B cell (primary cell): ENCODE measurements around the gene PHC2. TPM values are rescaled to one million over a fixed set of nuclear protein-coding genes. Genes with fewer than 3 reads are reported as not detected.

ENCODE experiments used
- ATAC-seq: fragments of 200-7000 bp; cut with Tn5 transposase; one replicate; pipeline ENCODE4 v1.10.0; 2021; ENCODE audit warnings: low read depth, mild to moderate bottlenecking, moderate number of reproducible peaks, moderate library complexity
- CTCF ChIA-PET: fragments of 350-600 bp; sonication (Branson Sonifier 250); formaldehyde crosslinking; loops from one replicate; lab custom pipeline; 2021; ENCODE audit warnings: antibody characterized with exemption, inconsistent platforms; lab: Charles Lee
- POLR2A ChIA-PET: fragments of 350-600 bp; sonication (Branson Sonifier 250); formaldehyde crosslinking; loops from one replicate; lab custom pipeline; 2021; ENCODE audit warnings: antibody characterized with exemption; lab: Charles Lee
- DNase-seq: peaks from one replicate; pipeline ENCODE4 v3.0.0; 2013
- H2AFZ ChIP-seq: 2 replicates; pipeline ENCODE4 v1.6.1; 2012; ENCODE audit warnings: mild to moderate bottlenecking, low read depth, low read length; ENCODE audit not compliant: insufficient read depth, poor library complexity, severe bottlenecking
- H3K27ac ChIP-seq, 2 donors: 1 replicate in 1 of 2; 2 replicates in 1 of 2; pipeline ENCODE4 v1.5.1; 2012 to 2013; ENCODE audit warnings: low read length in 2 of 2, mild to moderate bottlenecking in 2 of 2, moderate library complexity in 1 of 2
- H3K27me3 ChIP-seq, 4 experiments: fragments of 200-600 bp in 1 of 4; sonication (generic) in 1 of 4; replicated peaks in 1 of 4; 1 replicate in 2 of 4; 2 replicates in 2 of 4; pipeline versions ENCODE4 v1.6.1 to v1.7.0; 2013 to 2016; ENCODE audit warnings: low read length in 3 of 4, mild to moderate bottlenecking in 2 of 4, mixed read lengths in 1 of 4, moderate library complexity in 1 of 4; ENCODE audit not compliant: insufficient read depth in 4 of 4, control insufficient read depth in 3 of 4; ENCODE audit errors: control extremely low read depth in 1 of 4
- H3K36me3 ChIP-seq, 2 experiments: replicated peaks in 1 of 2; 1 replicate in 1 of 2; 2 replicates in 1 of 2; pipeline versions ENCODE4 v1.6.1 to v1.7.1; 2013; ENCODE audit warnings: low read length in 1 of 2; ENCODE audit not compliant: insufficient read depth in 2 of 2, control insufficient read depth in 1 of 2; ENCODE audit errors: control extremely low read depth in 1 of 2, extremely low read depth in 1 of 2
- H3K4me1 ChIP-seq, 2 donors: fragments of 200-600 bp in 1 of 2; sonication (generic) in 1 of 2; 1 replicate in 1 of 2; 2 replicates in 1 of 2; pipeline versions ENCODE4 v1.5.1 to v1.6.1; 2013 to 2017; ENCODE audit warnings: low read length in 2 of 2; ENCODE audit not compliant: control insufficient read depth in 2 of 2, insufficient read depth in 2 of 2
- H3K4me2 ChIP-seq: replicated peaks from 2 replicates; pipeline ENCODE3; 2012; ENCODE audit warnings: mild to moderate bottlenecking, low read depth, low read length; ENCODE audit not compliant: poor library complexity, severe bottlenecking
- H3K4me3 ChIP-seq, 5 experiments: fragments of 200-600 bp in 1 of 5; sonication (generic) in 1 of 5; 1 replicate in 3 of 5; 2 replicates in 2 of 5; pipeline versions ENCODE4 v1.5.1 to v1.7.0; 2011 to 2016; ENCODE audit warnings: low read length in 4 of 5, mild to moderate bottlenecking in 4 of 5, low read depth in 2 of 5, control low read depth in 1 of 5, moderate library complexity in 1 of 5; ENCODE audit not compliant: insufficient read depth in 1 of 5; ENCODE audit errors: control extremely low read depth in 1 of 5, extremely low read depth in 1 of 5
- H3K79me2 ChIP-seq: fragments of 200-600 bp; sonication (generic); one replicate; pipeline ENCODE4 v1.6.0; 2016; ENCODE audit warnings: low read length; ENCODE audit not compliant: control insufficient read depth, insufficient read depth
- H3K9ac ChIP-seq: fragments of 200-600 bp; sonication (generic); 2 replicates; pipeline ENCODE4 v1.6.1; 2017; ENCODE audit warnings: mild to moderate bottlenecking, low read length, moderate library complexity
- H3K9me3 ChIP-seq, 3 donors: one replicate each; pipeline versions ENCODE4 v1.6.1 to v1.7.1; 2013; ENCODE audit warnings: low read length in 2 of 3; ENCODE audit not compliant: control insufficient read depth in 2 of 3, insufficient read depth in 1 of 3; ENCODE audit errors: control extremely low read depth in 1 of 3
- H4K20me1 ChIP-seq: 2 replicates; pipeline ENCODE4 v1.6.0; 2012; ENCODE audit warnings: mild to moderate bottlenecking, low read length; ENCODE audit not compliant: insufficient read depth, control insufficient read depth, poor library complexity, severe bottlenecking
- H3K27ac Mint-ChIP-seq: one replicate; pipeline ENCODE4 v1.8.0; 2021; ENCODE audit warnings: mixed read lengths
- H3K27me3 Mint-ChIP-seq: one replicate; pipeline ENCODE4 v1.8.0; 2021; ENCODE audit warnings: mixed read lengths
- H3K4me1 Mint-ChIP-seq: one replicate; pipeline ENCODE4 v1.8.0; 2021; ENCODE audit warnings: mixed read lengths
- H3K4me3 Mint-ChIP-seq: one replicate; pipeline ENCODE4 v1.8.0; 2021; ENCODE audit warnings: mixed read lengths
- H3K9me3 Mint-ChIP-seq: one replicate; pipeline ENCODE4 v1.8.0; 2022; ENCODE audit warnings: mixed read lengths; ENCODE audit not compliant: insufficient read depth
- CTCF ChIP-seq: fragments of 200-600 bp; IDR thresholded peaks from one replicate; pipeline ENCODE4 v1.8.0; 2022; ENCODE audit warnings: antibody characterized with exemption, mild to moderate bottlenecking
- EZH2 ChIP-seq: IDR thresholded peaks from 2 replicates; pipeline ENCODE4 v1.6.1; 2012; ENCODE audit warnings: borderline replicate concordance, low read depth, mild to moderate bottlenecking, moderate library complexity, low read length; ENCODE audit not compliant: insufficient read depth, poor library complexity, severe bottlenecking
- WGBS: methylation state at CpG from one replicate; pipeline ENCODE4 v1.1.5; 2013; ENCODE audit warnings: missing lambda C conversion rate; ENCODE audit not compliant: insufficient coverage; 5-methylcytosine and 5-hydroxymethylcytosine counted together
- intact Hi-C: fragments of 100-400 bp; cut with micrococcal nuclease; formaldehyde crosslinking; loops from one replicate; pipeline ENCODE4 v1.10.0; 2022
- polyA plus RNA-seq: library from polyadenylated mRNA; depleted of rRNA; stranded (reverse); fragments of >200 nt; gene quantifications from 2 replicates; pipeline ENCODE4 v1.2.3, GENCODE V29; 2012
- total RNA-seq, 2 donors: library from RNA; stranded (reverse); fragments of 120-200 nt in 1 of 2; gene quantifications; 1 replicate in 1 of 2; 2 replicates in 1 of 2; pipeline versions ENCODE4 v1.2.3 to v1.2.4, GENCODE V29; 2013 to 2022

Gene PHC2
- total and polyA plus RNA-seq, 2 donors (not counting 1 experiment from before 2014, with no cell fraction given) = 23.1 to 23.4 TPM

- Histone ChIP-seq H3K4me1 (no peaks in the 10 kb centered on the region), H3K9me3 (peaks cover 0 to 5% (median 3%) of the 10 kb centered on the region in 3 donors), H3K4me2 (no peak overlapping the region), H3K27ac (no peak overlapping the region), H3K4me3 (no peak overlapping the region), H3K36me3 (no peaks in the 10 kb centered on the region), H3K27me3 (peaks cover 0 to 16% (median 8%) of the 10 kb centered on the region in 4 experiments), H3K9ac (no peak overlapping the region), H4K20me1 (no peaks in the 10 kb centered on the region), H2AFZ (no peak overlapping the region), H3K79me2 (no peaks in the 10 kb centered on the region)
- Mint-ChIP-seq H3K4me1 (no peaks in the 10 kb centered on the region), H3K27me3 (peaks cover 42% of the 10 kb centered on the region), H3K4me3 (no peak overlapping the region), H3K9me3 (no peaks in the 10 kb centered on the region), H3K27ac (no peak overlapping the region)
- no peak for DNase-seq
- ATAC-seq = no peak
- intact Hi-C loops = no loop called here
- CTCF ChIA-PET = no interaction called here
- POLR2A ChIA-PET = no interaction called here
- no peak for TF ChIP-seq EZH2
- TF ChIP-seq CTCF = no peak
- no CpG with 5 or more reads among the region's 1 CpG for WGBS
Observed at GRCh38 chr1:33407352-33408092, 23.4 kb downstream of the PHC2 start.

GRCh38 chr1:33402206-33402605 is 28.7 kb downstream of the PHC2 start:
- H3K4me3 Mint-ChIP-seq = no peak overlapping the region
- no peaks in the 10 kb centered on the region for H3K9me3 Mint-ChIP-seq
- POLR2A ChIA-PET = no interaction called here
- H3K27ac Mint-ChIP-seq = no peak overlapping the region
- CTCF ChIA-PET = no interaction called here
- no CpG with 5 or more reads among the region's 1 CpG for whole genome bisulfite sequencing
- Histone ChIP-seq H2AFZ (no peak overlapping the region), H3K9me3 (peaks cover 0 to 5% (median 3%) of the 10 kb centered on the region in 3 donors), H3K9ac (no peak overlapping the region), H3K27ac (no peak overlapping the region), H3K4me3 (no peak overlapping the region), H3K27me3 (peaks cover 0 to 9% (median 6%) of the 10 kb centered on the region in 4 experiments), H3K36me3 (no peaks in the 10 kb centered on the region), H4K20me1 (no peaks in the 10 kb centered on the region), H3K4me1 (no peaks in the 10 kb centered on the region), H3K79me2 (no peaks in the 10 kb centered on the region), H3K4me2 (no peak overlapping the region)
- H3K4me1 Mint-ChIP-seq = no peaks in the 10 kb centered on the region
- peaks cover 44% of the 10 kb centered on the region for H3K27me3 Mint-ChIP-seq
- DNase-seq (no peak), ATAC-seq (no peak)
- TF ChIP-seq CTCF (no peak), EZH2 (no peak)
- intact Hi-C loops = no loop called here
